ENCODE data around the gene ZFAND2A.
"Not testable (repeated sequence)": the region's sequence is repeated elsewhere in the genome, so short reads cannot be mapped to it uniquely, and the experiment has no call there.

The ZFAND2A gene

DNA sequence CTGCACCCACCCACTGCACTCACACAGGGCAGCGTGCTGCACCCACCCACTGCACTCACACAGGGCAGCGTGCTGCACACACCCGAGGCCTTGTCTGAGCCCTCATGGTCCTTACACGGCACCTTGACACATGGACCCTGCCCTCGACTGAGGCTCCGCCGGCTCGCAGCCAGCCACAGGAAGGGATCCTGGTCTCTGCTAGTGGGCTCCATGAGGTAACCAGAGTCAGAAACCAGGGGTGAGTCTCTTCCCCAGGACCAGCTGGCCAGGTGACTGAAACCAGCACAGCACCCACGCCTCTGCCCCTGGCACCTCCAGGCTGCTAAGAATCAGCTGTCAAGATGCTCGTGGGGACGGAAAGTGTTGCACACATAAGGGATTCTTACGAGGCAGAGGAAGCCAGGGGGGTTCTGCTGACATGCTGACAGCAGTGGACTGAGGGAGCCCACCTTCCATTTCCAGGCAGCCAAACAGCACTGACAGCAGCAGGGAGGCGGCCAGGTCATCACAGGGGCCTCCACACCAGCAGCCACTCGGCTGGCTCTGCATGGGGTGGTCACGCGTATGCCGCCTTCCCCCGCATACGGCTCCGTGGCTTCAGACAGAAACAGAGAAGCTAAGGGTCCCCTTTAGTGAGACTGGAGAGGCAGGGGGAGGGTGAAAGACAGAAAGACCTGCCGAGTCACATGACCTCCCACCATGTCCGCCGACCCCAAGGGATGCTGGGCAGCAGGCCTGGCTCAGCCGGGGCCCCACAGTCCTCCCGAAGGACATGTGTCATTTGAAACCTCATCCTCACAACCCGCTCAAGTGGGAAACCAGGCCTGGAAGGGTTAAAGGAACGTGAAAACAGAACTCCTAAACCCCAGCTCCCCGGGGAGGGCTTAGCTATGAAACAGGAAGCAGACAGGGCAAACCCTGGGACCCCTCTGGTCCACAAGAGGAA is 37.8 kb downstream of the ZFAND2A start:
- no peak for DNase-seq

DNA sequence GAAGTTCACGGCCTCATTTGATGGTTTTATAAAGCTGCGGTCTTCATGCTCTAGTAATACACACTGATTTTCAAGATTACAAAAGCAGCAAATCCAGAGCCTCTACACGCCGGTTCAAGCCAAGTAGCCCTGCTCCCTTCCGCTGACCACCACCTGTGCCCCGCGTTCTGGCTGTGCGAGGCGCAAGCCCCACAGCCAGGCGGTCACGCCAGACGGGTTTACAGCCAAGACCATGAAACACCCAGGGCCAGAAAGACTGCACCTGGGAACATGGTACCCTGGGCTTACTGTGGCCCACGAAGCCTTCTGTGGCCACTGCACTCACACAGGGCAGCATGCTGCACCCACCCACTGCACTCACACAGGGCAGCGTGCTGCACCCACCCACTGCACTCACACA is 38.5 kb downstream of the ZFAND2A start:
- DNase-seq, result no peak

DNA sequence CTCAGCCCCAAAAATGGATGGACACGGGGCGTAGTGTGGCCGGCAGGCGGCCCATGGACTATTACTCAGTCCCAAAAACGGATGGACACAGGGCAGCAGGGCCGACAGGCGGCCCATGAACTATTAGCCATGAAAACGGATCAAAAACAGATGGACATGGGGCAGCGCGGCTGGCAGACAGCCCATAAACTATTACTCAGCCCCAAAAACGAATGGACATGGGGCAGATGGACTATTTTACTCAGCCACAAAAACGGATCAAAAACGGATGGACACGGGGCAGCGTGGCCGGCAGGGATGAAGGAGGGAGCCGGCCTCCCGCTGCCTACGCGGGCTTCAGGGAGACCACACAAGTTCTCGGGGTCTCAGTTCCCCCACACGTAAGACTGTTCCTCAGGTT is 39.2 kb downstream of the ZFAND2A start:
- no peak for DNase-seq

DNA sequence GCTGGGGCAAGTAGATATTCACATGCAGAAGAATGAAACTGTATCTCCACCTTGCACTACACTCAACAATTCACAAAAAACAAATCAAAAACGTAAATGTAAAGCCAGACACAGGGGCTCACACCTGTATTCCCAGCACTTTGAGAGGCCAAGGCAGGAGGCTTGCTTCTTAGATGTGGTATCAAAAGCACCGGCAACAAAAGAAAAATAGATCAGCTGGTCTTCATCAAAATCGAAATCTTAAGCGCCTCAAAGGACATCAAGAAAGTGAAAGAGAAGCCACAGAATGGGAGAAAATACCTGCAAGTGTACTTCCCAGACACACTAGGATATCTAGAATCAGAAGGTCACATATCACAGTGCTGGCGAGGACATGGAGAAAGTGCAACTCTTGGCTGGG is 40.8 kb downstream of the ZFAND2A start:
- DNase-seq, result no peak

DNA sequence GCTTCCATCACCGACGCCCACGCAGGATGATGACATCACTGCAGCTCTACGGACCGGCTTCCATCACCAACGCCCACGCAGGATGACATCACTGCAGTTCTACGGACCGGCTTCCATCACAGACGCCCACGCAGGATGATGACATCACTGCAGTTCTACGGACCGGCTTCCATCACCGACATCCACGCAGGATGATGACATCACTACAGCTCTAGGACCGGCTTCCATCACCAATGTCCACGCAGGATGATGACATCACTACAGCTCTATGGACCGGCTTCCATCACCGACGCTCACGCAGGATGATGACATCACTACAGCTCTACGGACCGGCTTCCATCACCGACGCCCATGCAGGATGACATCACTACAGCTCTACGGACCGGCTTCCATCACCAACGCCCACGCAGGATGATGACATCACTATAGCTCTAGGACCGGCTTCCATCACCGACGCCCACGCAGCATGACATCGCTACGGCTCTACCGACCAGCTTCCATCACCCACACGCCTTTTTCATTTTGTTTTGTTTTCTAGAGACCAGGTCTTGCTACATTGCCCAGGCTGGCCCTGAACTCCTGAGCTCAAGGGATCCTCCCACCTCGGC is 42.6 kb downstream of the ZFAND2A start:
- no peak for DNase-seq

DNA sequence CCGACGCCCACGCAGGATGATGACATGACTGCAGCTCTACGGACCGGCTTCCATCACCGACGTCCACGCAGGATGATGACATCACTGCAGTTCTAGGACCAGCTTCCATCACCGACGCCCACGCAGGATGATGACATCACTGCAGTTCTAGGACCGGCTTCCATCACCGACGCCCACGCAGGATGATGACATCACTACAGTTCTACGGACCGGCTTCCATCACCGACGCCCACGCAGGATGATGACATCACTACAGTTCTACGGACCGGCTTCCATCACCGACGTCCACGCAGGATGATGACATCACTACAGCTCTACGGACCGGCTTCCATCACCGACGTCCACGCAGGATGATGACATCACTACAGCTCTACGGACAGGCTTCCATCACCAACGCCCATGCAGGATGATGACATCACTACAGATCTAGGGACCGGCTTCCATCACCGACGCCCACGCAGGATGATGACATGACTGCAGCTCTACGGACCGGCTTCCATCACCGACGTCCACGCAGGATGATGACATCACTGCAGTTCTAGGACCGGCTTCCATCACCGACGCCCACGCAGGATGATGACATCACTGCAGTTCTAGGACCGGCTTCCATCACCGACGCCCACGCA is 43.5 kb downstream of the ZFAND2A start:
- not testable (repeated sequence) for DNase-seq

DNA sequence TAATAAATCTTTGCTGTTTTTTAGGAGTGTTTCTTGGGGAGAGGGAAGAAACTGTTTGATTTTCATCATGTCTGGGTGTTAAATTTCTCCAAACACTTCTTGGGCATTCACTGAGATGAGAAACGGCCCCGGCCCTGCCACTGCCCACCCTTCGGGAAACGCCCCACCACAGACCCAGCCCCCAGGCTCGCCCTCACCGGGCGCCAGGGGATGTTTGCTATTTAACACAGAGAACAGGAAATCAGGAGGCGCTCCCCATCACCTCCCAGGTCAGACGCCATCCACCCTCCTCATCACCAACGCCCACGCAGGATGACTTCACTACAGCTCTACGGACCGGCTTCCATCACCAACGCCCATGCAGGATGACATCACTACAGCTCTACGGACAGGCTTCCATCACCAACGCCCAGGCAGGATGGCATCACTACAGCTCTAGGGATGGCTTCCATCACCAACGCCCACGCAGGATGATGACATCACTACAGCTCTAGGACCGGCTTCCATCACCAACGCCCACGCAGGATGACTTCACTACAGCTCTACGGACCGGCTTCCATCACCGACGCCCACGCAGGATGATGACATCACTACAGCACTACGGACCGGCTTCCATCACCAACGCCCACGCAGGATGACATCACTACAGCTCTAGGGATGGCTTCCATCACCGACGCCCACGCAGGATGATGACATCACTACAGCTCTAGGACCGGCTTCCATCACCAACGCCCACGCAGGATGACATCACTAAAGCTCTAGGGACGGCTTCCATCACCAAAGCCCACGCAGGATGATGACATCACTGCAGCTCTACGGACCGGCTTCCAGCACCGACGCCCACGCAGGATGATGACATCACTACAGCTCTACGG is 44.6 kb downstream of the ZFAND2A start:
- DNase-seq, result not testable (repeated sequence)

DNA sequence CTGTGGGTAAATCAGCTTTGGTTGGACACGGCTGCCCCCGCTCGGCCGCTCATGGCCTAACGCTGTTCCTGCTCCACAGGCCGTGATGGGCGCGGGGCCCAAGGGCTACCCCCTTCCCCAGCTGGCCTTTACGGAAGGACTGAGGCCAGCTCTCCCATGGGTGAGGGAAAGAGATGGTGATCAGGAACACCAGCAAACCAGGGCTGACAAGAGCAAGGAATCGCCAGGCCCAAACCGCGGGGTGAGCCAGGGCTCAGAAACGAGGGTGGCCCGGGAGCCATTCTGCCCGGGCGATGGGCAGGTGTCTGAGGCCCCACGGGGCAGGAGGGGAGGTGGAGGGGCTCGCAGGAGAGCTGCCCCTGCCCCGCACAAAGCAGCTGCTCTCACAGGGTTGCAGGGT is 45.5 kb downstream of the ZFAND2A start:
- DNase-seq, result no peak

DNA sequence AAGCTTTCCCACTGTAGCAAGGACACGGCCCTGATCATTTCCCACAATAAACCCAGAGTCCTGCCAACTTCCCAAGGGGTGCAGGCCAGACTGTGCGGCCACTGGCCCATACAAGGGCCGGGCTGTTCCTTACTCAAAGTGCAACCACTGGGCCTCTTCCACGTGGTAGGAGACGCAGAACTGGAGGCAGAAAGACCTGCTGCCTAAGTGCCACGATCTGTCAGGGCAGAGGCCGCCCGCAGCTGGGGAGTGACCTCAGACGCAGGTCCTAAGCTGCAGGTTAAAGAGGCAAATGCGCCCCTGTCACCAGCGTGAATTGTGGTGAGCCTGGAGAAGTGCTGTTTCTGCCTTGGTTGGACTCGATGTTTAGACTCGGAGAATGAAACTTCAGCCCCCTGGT is 45.9 kb downstream of the ZFAND2A start:
- DNase-seq, result no peak

DNA sequence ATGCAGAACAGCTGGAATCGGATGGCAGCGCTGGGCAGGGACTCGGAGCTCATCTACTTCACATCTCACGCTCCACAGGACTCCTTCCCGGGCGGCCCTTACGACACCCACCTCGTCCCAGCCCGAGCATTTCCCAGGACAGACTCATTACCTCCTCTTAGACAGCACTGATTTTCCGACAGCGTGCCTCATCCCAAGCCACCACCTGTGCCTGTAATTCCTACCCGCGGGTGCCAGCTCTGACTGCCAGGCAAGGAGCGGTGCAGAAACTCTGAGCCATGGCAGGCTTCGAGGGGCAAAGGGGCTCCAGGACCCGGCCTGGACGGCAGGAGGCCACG is 46.5 kb downstream of the ZFAND2A start:
- no peak for DNase-seq

DNA sequence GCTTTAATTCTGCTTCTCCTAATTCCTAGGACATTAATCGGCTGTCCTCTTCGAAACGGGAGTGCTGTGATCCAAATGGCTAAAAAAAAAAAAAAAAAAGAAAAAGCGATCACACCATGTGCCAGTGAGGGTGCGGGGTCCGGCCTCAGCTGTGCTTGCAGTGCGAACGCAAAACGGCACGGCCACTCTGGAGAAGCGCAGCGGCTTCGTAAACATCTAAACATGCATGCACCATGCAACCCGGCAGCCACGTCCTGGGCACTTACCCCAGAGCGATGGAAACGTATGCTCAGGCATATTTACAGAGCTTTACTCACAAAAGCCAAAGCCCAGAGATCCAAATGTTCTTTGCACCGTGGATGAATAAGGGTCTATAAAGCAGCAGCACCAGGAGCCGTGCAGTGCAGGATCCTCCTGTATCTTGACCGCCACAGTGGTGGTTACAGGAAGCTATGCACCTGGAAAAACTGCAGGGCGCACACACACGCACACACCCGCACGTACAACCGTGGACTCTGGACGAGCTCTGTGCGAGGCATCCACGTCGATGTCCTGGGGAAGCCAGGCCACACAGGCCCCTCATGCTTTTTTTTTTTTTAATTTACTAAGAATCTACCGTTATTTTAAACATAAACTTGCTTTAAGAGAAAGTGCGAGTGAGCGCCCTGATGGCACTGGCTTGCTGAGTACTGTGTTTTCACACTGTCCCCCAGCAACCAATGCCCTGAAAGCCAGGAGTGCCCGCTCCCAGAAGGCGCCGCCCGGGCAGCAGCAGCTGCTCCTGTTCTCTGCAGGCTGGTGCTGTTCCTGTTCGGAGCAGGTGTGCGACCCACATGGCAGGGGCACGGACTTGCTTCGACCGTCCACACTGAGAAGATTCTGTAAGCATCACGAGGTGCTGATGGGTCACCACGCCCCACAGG is 47.1 kb downstream of the ZFAND2A start:
- DNase-seq, result no peak

DNA sequence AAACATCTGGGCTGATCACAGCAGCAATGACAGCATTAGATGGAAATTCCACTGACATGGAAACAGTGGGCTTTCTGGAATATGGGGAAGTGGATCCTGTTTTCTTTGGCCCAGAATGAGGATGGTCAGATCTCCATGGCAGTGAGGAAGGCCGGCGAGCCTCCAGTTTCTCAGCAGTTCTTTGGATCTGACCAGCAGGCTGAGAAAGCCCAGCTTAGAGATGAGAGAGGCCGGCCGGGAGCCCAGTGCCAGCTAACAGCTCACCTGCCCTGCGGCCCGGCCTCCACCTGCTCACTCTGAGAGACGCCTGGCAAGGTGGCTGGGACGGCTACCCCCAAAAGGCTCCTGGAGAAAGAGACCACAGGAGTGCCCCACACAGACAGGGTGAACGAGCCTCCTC is 47.9 kb downstream of the ZFAND2A start:
- no peak for DNase-seq

DNA sequence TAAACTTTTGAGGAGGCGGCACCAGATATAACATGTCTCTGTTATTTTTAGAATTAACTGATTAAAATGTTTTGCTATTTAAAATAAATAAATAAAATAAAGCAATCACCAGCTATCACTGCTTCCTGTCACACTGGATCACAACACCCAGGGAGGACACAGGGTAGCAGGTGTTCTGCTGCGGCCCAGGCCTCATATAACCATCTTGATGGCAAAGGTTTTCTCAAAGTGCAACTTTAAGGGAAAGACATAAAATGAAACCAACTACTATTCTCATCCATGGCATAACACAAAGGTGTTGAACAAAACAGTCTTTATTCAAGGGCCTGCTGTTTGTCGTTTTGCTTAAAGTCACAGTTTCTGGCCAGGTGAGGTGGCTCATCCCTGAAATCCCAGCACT is 48.8 kb downstream of the ZFAND2A start:
- no peak for DNase-seq

DNA sequence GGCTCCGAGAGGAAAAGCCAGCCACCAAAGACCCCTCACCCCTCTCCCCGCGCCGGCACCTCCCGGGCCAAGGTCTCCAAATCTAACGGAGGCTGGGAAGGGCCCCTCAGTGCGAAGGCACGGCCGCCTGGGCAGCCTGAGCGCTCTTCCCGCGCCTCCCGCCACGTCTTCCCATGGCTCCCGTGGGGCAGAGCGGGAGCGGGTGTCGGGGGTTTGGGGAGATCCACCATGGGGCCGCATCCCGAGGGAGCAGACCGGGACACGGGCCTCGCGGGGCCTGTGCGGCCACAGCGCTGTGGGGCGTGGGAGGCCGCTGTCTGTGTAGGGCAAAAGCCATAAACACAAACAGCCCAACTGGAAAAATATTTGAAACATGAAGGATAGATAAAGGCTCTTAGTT is 49.6 kb downstream of the ZFAND2A start:
- DNase-seq, result no peak

DNA sequence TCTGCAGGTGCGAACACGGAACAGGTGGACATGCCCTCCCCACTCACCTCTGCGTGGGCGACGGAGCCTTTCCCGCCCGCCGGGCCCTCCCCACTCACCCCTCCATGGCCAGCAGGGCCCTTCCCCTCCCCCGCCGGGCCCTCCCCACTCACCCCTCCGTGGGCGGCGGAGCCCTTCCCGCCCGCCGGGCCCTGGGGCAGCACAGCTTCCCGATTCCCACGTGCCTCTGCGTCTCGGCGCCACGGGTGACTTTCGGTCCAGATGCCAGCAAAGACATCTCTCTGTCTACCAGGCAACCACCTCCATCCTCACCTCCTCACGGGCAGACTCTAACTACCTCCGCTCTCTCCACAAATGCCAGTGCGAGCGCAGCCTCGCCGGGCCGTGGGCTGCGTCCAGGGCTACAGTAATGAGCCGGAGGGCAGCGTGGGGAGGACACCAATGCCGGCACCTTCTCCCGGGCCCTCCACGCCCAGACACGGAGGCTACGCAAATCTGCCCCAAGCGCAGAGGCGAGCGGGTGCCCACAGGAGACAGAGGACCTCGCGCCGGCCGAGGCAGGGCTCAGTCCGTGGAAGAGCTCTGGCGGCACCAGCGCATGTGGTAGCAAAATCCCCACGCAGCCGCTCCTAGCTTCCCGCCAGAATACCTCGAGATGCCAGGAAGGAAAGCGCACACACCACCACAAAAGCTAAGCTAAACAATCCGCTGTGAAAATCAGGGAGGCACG is 50.2 kb downstream of the ZFAND2A start:
- no peak for DNase-seq

DNA sequence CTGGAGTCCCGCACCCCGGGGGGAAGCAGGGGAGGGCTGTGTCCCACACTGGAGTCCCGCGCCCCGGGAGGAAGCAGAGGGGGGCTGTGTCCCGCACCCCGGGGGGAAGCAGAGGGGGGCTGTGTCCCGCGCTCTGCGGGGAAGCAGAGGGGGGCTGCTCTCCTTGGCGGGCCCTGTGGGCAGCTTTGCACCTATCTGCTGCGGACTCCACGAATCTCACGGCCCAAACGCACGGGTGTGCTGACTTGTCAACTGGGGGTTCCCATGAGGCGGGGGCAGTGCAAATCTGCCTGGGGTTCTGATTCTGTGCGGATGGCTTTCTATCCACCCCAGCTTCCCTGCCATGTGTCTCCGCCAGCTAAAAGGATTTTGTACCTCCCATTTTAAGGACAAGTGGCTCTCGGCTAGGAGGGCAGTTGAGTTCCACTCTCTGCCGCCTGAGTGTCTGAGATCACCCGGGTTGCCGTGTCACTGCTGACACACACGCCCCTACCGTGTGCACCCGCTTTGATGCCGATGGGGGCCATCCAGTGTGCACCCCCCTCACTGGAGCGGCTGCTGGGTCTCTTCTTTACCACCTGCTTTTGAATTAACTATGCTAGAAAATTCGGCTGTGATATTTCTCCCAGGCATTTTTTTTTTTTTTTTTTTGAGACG is 51.6 kb downstream of the ZFAND2A start:
- no peak for DNase-seq

DNA sequence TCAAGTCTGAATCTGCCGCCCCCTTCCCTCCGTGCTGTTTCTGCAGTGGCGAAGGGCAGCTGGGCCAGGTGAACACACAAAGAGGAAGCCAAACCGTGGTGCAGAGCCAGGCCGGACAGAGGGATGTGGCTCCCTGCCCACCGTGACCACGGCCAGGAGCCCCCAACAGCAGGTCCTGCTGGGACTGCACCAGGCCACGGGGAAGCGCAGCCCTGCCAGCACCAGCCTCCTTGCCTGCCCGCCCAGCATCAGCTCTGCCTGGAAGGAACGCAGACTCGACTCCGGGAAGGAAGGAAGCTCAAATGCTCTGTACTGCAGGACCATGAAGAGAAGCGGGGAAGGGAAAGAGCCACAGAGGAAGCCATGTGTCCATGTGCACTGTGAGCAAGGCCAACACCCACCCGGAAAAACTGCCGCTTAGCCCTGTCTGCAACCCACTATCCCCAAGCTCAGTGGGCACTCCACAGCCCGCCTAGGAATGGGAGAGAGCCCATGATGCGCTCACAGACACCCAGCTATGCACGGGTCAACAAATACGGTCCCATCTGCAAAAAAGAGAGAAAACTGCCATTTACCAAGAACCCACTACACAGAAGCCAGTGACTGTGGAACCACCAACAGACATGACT is 53.1 kb downstream of the ZFAND2A start:
- no peak for DNase-seq

DNA sequence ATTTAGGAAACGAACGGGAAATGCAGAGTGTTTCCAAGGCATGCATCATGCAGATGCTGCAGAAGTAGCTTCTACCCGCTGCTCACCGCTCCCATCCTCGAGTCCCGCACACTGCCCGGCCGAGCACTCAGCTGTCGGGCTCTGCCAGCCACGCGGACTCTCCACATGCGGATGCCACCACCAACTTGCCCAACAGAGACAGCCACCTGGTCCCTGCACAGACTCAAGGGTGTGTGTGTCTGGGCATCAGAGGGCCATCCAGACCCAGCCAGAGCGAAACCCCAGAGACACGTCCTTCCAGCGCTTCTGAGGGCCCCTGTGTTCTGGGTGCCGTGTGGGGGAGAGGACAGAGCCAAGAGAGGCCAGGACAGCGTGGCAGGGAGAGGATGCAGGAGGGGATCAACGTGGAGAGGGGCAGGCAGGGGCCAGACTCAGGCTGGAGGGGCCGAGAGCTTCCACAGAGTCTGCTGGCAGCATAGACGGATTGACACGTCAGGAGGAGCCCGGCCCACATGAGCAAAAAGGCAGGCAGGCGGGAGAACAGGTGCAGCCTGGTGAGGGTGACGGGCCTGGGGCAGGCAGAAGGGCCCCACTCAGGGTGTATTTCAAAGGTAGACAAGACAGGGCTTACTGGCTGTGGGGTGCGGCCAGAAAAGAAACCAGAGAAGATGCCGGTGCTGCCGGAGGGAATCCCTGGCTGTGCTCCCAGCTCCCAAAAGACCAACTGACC is 53.8 kb downstream of the ZFAND2A start:
- no peak for DNase-seq

DNA sequence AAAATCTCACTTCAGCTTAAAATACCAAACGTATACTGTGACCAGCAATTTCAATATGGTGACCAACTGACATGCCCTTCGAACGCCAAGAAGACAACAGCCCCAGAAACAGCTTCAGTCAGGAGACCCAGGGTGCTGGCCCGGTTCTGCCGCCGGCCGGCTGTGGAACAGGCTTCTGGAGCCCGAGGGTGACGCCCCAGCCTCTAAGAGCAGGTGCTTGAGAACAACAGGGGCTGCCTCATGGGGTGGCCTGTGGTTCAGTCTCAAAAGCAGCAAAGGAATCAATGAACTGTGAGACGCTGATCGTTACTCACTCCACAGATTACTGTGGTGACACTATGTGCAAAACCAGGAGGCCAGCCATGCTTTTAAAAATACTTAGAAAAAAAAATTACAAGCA is 54.8 kb downstream of the ZFAND2A start:
- DNase-seq, result no peak
